Activated T-cell treated with anti-CD3 and anti-CD28 coated beads, Interleukin-2, amount 50 U/mL, for 24 hours (primary cell): ENCODE measurements around the gene ABCB8.

Experiments used
- DNase-seq: peaks from one replicate; pipeline ENCODE4 v3.0.0-alpha.2; 2020
- H3K27ac Mint-ChIP-seq: 2 replicates; pipeline ENCODE4 v1.8.0; 2020; ENCODE audit warnings: mild to moderate bottlenecking, mixed read lengths
- H3K27me3 Mint-ChIP-seq: 2 replicates; pipeline ENCODE4 v1.8.0; 2020; ENCODE audit warnings: mixed read lengths
- H3K36me3 Mint-ChIP-seq: 2 replicates; pipeline ENCODE4 v1.8.0; 2020; ENCODE audit warnings: low read depth, mixed read lengths
- H3K4me1 Mint-ChIP-seq: 2 replicates; pipeline ENCODE4 v1.8.0; 2020; ENCODE audit warnings: low read depth, mixed read lengths
- H3K4me3 Mint-ChIP-seq: 2 replicates; pipeline ENCODE4 v1.8.0; 2020; ENCODE audit warnings: mild to moderate bottlenecking, moderate library complexity, mixed read lengths
- H3K9me3 Mint-ChIP-seq: 2 replicates; pipeline ENCODE4 v1.8.0; 2020; ENCODE audit warnings: mixed read lengths

ABCB8 gene

DNA sequence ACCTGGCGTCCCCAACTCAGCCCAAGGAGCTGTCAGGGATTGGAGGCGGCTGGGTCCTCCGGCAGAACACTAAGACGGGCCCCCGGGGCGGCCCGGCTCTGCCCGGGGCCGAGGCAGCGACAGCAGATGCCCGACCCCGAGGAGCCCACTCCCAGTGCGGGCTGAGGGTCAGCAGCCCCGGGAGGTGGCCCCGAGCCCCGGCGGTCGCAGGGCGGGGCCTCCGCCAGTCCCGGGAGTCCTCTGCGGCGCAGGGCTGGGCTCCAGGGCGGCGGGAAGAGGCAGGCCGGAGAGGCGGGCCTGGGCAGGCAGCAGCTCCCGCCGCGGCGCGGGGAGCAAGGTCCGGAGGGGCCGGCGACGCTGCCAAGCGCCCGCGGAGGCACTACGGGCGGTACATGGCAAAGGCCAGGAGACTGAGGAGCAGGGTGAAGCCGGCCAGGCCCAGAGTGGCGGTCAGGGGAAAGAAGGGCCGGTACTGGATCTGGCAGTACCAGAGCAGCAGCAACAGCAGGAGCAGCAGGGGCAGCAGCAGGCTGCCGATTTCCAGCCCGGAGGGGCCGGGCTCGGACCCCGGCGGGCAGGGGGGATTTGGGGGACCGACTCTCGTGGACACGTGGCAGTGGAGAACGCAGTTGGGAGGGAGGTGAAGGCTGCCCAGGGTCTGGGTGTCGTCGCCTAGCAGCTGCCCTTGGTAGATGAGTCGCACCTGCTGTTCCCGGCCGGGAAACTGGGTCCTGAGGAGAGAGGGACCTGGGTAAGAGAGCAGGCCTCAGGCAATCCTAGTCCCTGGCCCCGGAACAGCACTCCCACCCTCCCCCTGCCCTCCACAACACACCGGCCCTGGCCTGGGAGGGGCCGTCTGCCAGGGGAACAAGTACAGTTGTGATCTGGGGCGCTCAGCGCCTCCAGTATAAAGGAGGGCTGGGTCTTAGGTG lies 53.2 kb downstream of the ABCB8 start:
- H3K36me3 Mint-ChIP-seq = peaks cover 42% of the 10 kb centered on the region
- H3K4me1 Mint-ChIP-seq = peaks cover 51% of the 10 kb centered on the region
- DNase-seq = peak; percentile 37
- H3K27ac Mint-ChIP-seq = peak overlapping the region; percentile 95
- H3K9me3 Mint-ChIP-seq = no peaks in the 10 kb centered on the region
- H3K4me3 Mint-ChIP-seq = peak overlapping the region; percentile 95
- peaks cover 7% of the 10 kb centered on the region for H3K27me3 Mint-ChIP-seq

DNA sequence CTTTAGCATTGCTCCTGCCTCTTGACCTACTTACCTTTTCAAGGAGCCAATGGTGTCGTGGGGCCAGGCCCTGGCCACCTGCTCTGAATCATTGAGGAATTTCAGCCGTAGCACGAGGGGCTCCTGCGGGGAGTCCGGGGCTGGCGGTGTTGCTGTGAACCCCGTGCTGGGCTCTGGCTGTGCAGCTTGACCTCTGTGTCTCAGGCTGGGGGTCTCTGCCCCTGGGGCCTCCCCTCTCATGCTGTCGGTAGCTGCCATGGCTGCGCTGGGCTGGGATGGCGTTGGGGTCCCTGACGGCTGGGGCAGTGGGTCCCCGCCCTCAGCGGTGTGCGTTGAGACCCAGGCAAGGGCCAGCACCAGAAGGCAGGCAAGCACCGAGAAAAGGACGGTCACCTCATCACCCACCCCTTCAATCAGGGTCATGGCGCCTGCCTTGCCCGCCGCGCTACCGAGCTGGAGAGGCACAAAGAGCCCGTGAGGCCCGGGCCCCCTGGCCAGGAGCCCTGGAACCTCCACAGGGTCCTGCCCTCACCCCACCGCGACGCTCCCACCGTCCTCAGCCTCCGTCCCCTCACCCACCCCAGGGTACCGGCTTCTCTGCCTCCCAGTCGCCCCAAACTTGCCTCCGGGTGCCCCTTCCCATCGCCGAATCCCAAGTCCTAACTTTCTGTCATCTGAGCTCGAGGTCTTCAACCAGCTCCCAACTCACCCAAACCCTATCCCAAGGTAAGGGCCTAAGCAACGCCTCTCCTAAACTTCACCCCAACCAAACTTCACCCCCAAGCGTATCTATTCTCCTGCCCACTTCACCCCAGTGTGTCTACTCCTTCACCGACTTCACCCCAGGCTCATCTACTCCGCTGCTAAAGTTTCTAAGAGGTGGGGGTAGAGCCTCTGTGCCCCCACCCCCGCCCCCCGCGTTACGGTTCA lies 54.2 kb downstream of the ABCB8 start:
- H3K9me3 Mint-ChIP-seq = no peaks in the 10 kb centered on the region
- H3K27me3 Mint-ChIP-seq = peaks cover 7% of the 10 kb centered on the region
- H3K36me3 Mint-ChIP-seq = peaks cover 35% of the 10 kb centered on the region
- no peak for DNase-seq
- peak overlapping the region; percentile 95 for H3K27ac Mint-ChIP-seq
- peak overlapping the region; percentile 95 for H3K4me3 Mint-ChIP-seq
- H3K4me1 Mint-ChIP-seq = peaks cover 51% of the 10 kb centered on the region

DNA sequence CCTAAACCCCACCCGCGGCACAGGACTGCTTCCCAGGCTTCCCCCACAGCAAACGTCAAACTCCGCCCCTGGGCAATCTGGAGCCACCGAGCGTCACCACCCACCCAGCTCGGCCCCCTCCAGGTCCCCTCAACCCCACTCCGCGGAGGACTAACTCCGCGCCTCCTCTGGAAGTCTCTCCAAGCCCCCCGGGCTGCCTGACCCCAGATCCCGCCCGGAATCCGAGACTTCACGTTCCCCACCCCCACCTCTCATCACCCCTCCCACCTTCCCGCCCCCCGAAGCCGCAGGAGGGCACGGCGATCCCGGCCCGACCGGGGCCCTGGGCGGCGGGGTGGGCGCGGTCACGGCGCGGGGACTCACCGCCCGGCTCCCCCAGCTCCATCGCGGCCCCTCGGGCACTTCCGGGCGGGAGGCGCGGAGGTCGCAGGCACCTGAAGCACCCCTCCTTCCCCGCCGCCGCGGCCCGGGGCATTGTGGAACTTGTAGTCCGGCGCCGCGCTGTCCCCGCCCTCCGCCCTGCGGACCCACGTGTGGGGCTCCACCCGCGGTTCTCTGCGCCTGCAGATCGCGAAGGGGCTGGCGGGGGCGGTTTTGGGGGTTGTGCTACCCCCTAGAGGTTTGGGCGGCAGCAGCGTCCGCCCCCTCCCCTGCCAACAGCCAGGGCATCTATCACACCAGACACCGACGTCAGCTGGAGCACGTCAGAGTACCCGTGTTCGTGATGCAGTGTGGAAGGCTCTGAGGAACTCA lies 55.0 kb downstream of the ABCB8 start, which contains the start of gene TMUB1:
TMUB1 (minus strand) TSS at position 423 of the 753 bp plus-strand sequence. CDS start 930 bp downstream, outside the sequence.
- peak; percentile 90 for DNase-seq
- Mint-ChIP-seq H3K36me3 (peaks cover 31% of the 10 kb centered on the region), H3K27ac (peak within 1 kb of the TSS; percentile 95), H3K4me1 (peaks cover 51% of the 10 kb centered on the region), H3K9me3 (no peaks in the 10 kb centered on the region), H3K4me3 (peak within 1 kb of the TSS; percentile 95), H3K27me3 (peaks cover 7% of the 10 kb centered on the region)

DNA sequence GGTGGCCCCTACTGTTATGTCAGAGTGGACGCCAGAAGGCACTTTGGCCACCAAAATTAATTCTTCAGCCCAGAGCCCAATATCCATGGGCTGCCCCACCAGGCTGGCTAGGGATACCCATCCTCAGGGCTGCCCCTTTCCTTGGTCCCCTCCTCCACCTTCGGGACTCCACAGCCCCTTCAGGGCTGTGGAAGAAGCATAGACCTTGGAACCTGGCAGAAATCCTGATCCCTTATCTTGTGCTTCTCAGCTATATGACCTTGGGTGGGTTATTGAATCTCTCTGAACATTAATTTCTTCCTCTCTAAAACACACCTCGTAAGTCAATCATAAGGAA lies 55.5 kb downstream of the ABCB8 start:
- no peak for DNase-seq
- Mint-ChIP-seq H3K27me3 (peaks cover 7% of the 10 kb centered on the region), H3K27ac (peak overlapping the region; percentile 95), H3K4me3 (peak overlapping the region; percentile 95), H3K4me1 (peaks cover 52% of the 10 kb centered on the region), H3K36me3 (peaks cover 29% of the 10 kb centered on the region), H3K9me3 (no peaks in the 10 kb centered on the region)

DNA sequence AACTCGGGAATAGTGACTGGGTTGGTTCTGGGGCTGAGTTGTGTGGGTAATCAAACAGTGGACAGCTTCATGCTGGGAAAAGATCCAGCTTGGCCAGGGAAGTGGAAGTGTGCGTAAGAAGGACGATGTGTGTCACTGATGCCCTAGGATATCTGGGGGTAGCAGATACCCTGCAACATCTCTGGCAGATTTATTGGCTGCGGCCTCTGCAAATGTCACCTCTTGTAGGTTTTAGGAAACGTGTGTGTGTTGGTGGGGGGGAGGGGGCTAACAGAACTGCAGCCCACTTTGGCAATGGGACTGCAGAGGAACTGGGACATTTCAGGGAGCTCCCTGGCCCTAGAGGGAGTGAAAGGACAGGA lies 57.1 kb downstream of the ABCB8 start:
- Mint-ChIP-seq H3K9me3 (no peaks in the 10 kb centered on the region), H3K4me1 (peaks cover 48% of the 10 kb centered on the region), H3K4me3 (peak overlapping the region; percentile 81), H3K36me3 (peaks cover 27% of the 10 kb centered on the region), H3K27ac (peak overlapping the region; percentile 57), H3K27me3 (peaks cover 7% of the 10 kb centered on the region)
- no peak for DNase-seq

DNA sequence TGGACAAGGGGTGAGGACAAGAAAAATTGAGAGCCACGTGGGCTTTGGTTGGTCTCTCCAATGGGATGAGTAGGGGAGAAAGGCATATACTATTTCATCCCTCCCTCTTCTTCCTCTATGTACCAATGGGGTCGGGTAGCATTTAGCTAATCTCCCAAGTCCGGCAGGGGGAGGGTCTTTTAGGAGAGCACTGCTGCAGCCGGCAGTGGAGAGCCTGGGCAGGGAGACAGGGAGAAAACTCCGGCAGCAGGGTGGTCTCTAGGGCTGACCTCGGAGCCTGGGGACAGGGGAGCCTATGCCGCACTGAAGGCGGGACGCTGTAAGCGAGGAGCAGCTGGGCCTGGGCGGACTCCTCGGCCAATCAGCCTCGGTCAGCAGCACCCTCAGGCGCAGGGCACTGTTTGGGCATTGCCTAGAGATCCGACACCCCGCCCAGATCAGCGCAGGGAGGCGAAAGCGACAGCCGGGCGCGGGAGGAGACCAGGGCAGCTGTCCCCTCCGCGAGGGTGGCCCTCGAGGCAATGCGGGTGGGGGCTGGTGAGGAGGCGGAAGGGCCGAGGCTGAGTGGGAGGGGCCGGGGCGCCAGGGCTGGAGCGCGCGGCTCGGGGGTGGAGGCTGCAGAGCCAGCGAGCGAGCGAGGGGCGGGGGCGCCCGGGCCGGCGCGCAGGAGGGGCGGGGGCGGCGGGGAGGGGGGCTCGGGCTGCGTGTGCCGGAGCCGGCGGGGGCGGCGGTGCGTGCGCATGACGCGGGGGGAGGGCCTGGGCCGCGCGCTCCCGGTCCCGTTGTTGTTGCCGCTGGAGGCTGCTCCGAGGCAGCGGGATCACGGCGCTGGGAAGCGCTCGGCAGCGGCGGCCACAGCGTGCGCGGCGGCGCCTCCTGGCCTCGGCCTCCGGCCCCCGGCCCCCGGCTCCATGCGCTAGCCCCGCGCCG lies 57.7 kb downstream of the ABCB8 start, which contains the start of gene AGAP3:
AGAP3 (plus strand) TSS at position 785 of the 930 bp plus-strand sequence. CDS start 267 bp downstream, outside the sequence.
- H3K36me3 Mint-ChIP-seq = peaks cover 29% of the 10 kb centered on the region
- DNase-seq = peak; percentile 75
- peak within 1 kb of the TSS; percentile 87 for H3K27ac Mint-ChIP-seq
- peaks cover 46% of the 10 kb centered on the region for H3K4me1 Mint-ChIP-seq
- peaks cover 7% of the 10 kb centered on the region for H3K27me3 Mint-ChIP-seq
- H3K9me3 Mint-ChIP-seq = no peaks in the 10 kb centered on the region
- H3K4me3 Mint-ChIP-seq = peak within 1 kb of the TSS; percentile 86

DNA sequence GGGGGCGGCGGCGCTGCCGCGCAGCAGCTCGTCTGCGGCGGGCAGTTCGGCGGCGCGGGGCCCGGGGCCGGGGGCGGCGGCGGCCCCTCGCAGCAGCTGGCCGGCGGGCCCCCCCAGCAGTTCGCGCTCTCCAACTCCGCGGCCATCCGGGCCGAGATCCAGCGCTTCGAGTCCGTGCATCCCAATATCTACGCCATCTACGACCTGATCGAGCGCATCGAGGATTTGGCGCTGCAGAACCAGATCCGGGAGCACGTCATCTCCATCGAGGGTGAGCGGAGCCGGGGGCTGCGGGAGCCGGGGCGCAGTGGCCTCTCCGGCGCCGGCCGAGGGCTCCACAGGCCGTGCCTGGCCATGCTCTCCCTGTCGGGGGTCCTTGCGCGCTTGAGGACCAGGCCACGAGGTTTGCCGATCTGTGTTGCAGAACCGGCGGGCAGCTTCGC lies 58.6 kb downstream of the ABCB8 start:
- no peak for DNase-seq
- no peaks in the 10 kb centered on the region for H3K9me3 Mint-ChIP-seq

DNA sequence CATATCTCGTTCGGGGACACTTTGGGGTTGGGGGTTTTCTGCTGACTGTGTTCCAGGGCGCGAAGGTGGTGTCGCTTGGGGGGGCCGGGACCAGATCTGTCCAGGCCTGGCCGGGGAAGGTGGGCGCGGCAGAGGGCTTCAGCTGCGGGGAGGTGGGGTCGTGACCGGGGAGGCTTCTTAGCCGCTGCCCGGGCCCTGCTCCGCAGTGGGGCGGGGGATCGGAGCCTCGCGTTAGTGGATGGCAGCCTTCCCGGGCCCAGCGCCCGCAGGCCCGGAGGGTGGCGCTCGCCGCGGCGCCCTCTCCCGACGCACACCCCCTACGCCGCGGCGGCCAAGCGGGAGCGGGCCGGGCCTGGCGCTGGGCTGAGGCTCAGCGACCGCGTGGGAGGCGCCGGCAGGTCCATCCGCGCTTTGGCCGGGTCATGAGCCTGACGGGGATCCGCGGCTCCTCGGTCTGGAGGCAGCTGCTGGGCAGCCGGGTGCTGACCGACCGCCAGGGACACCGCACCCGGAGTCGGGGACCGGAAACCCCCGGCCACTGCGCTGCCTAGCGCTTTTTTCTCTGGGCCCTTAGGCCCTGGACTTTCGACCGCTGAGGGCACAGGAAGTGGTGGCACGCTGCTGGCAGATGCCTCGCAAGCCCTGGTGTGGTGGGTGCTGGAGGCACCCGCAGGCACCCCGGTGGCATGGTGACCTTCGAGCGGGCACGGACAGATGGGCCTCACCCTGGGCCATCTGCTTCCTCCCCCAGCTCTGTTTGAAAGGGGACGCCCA lies 59.2 kb downstream of the ABCB8 start:
- H3K27me3 Mint-ChIP-seq = peaks cover 7% of the 10 kb centered on the region
- H3K4me3 Mint-ChIP-seq = peak overlapping the region; percentile 86
- peaks cover 40% of the 10 kb centered on the region for H3K4me1 Mint-ChIP-seq
- H3K36me3 Mint-ChIP-seq = peaks cover 25% of the 10 kb centered on the region
- no peaks in the 10 kb centered on the region for H3K9me3 Mint-ChIP-seq
- H3K27ac Mint-ChIP-seq = peak overlapping the region; percentile 87
- DNase-seq = peak; percentile 67

More for the DNA sequence above, 58.6 kb downstream of the ABCB8 start:
- Mint-ChIP-seq H3K27ac (peak overlapping the region; percentile 87), H3K36me3 (peaks cover 27% of the 10 kb centered on the region), H3K4me3 (peak overlapping the region; percentile 86), H3K27me3 (peaks cover 7% of the 10 kb centered on the region), H3K4me1 (peaks cover 45% of the 10 kb centered on the region)

DNA sequence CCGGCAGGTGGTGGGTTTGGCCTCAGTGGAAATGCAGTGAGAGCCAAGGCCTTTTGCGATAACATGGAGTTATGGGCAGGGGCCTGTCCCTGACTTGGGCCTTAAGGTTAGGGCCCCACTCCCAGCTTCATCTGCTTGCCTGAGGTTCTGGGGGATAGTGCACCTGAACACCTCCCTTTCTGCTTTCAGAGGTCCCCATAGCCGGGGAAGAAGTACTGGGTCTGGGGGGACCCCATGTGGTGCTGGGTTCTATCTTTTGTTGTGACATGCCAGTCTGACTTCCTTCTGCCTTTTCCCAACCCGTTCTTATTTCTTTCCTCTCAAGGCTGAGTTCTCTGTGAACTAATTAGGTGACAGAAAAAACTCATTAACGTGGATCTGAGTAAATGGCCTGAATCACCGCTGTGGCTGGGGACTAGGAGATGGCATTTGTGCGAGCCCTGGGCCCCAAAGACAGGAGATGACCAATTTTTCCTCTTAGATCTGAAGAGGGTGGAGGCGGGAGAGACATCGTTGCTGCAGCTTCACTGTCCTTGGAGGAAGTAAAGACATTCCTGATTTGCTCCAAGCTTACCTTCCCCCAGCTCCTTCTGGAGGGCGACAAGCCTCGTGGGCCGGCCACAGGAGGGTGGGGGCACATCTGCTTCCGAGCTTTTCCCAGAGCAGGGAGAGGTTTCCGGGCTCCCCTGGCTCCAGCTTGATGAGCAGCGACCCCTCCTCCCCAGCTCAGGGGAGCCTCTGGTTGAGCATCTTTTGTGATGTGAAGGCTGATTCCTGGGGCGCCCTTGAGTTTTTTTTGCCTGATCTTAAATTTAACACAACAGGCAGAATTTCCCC lies 60.0 kb downstream of the ABCB8 start:
- H3K4me3 Mint-ChIP-seq = peak overlapping the region; percentile 86
- no peaks in the 10 kb centered on the region for H3K9me3 Mint-ChIP-seq
- DNase-seq = no peak
- peaks cover 35% of the 10 kb centered on the region for H3K4me1 Mint-ChIP-seq
- H3K27me3 Mint-ChIP-seq = peaks cover 7% of the 10 kb centered on the region
- H3K36me3 Mint-ChIP-seq = peaks cover 19% of the 10 kb centered on the region
- peak overlapping the region; percentile 75 for H3K27ac Mint-ChIP-seq

DNA sequence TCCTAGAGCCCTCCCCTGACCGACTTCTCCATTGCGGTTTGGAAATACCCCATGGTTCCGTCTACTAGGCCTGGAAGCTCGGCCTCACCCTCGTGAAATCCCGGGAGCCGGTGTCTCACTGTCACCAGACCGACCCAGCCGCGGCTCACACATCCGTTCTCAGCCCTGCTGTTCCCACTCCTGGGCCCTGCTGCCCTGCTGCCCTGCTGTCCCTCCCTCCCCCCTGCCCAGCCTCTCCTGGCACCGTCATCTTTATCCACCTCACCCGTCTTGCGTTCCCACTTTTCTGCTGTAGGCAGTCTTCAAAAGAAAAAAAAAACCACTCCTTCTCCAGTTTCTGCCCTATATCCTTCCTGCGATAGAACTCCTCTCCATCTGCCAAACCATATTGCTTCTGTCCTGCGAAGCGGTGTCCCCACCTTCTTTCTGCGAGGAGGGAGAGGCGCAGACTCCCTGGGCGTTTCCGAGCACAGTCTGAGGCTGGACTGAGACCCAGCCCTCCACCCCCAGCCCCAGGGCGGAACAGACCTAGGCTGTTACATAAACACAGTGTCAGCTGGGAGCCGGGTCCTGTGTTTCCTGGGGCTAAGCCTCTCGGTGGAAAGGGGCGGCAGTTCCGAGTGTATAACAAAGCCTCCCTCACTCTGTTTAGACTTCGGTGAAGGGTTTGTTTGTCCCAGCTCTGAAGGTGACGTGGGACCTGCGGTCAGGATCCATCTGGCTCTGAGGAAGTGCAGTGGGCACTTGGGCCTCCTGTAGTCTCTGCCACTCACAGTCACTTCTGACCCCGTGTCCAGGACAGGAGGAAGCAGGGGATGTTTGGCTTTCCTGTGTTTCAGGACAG lies 60.8 kb downstream of the ABCB8 start:
- no peak for DNase-seq
- Mint-ChIP-seq H3K4me1 (peaks cover 33% of the 10 kb centered on the region), H3K9me3 (no peaks in the 10 kb centered on the region), H3K4me3 (peak overlapping the region; percentile 86), H3K36me3 (peaks cover 19% of the 10 kb centered on the region), H3K27me3 (peaks cover 7% of the 10 kb centered on the region), H3K27ac (peak overlapping the region; percentile 7)
